HepG2 (cell line): Measurements from ENCODE around the gene TAS1R1.

Source experiments
- EEA1 ChIP-seq: sonication (generic); formaldehyde crosslinking; IDR thresholded peaks from 2 replicates; pipeline ENCODE4 v1.5.1; 2020; ENCODE audit warnings: mild to moderate bottlenecking, missing genetic modification reagents, borderline replicate concordance
- EP300 ChIP-seq, 3 experiments: sonication (generic) in 1 of 3; formaldehyde crosslinking in 1 of 3; IDR thresholded peaks; 2 replicates each; pipeline versions ENCODE4 v1.5.1 to v1.6.1; 2011 to 2020; ENCODE audit warnings: low read depth in 2 of 3, low read length in 2 of 3, borderline replicate concordance in 1 of 3, improper control_type of control experiment in 1 of 3, mild to moderate bottlenecking in 1 of 3, missing genetic modification reagents in 1 of 3, moderate library complexity in 1 of 3
- POLR2AphosphoS5 ChIP-seq: IDR thresholded peaks from 2 replicates; pipeline ENCODE4 v1.6.1; 2012; ENCODE audit warnings: low read depth, low read length
- PRPF4 ChIP-seq: fragments of 200-400 bp; formaldehyde crosslinking; IDR thresholded peaks from 2 replicates; pipeline ENCODE4 v1.6.1; 2016; ENCODE audit warnings: low read length, low read depth; ENCODE audit not compliant: poor library complexity, severe bottlenecking
- RELA ChIP-seq: sonication (generic); formaldehyde crosslinking; IDR thresholded peaks from 2 replicates; pipeline ENCODE4 v1.4.0; 2020; ENCODE audit warnings: missing genetic modification reagents
- ZFY ChIP-seq: sonication (generic); formaldehyde crosslinking; IDR thresholded peaks from 2 replicates; pipeline ENCODE4 v1.4.0; 2020; ENCODE audit warnings: missing genetic modification reagents
- ZNF451 ChIP-seq: sonication (generic); formaldehyde crosslinking; IDR thresholded peaks from 2 replicates; pipeline ENCODE4 v1.5.0; 2020; ENCODE audit warnings: mild to moderate bottlenecking, missing genetic modification reagents
- ZNF629 ChIP-seq: sonication (generic); formaldehyde crosslinking; conservative IDR thresholded peaks from 2 replicates; pipeline ENCODE4 v1.5.0; 2020; ENCODE audit warnings: missing genetic modification reagents
- ZSCAN29 ChIP-seq: sonication (generic); formaldehyde crosslinking; conservative IDR thresholded peaks from 2 replicates; pipeline ENCODE4 v1.4.0; 2020; ENCODE audit warnings: mild to moderate bottlenecking, missing genetic modification reagents
- ZZZ3 ChIP-seq: sonication (generic); formaldehyde crosslinking; IDR thresholded peaks from 2 replicates; pipeline ENCODE4 v1.4.0; 2020; ENCODE audit warnings: missing genetic modification reagents, mild to moderate bottlenecking, borderline replicate concordance
- TF ChIP-seq, protein P1 (sequence below): sonication (generic); formaldehyde crosslinking; IDR thresholded peaks from 2 replicates; pipeline ENCODE4 v1.5.0; 2020; ENCODE audit warnings: mild to moderate bottlenecking, missing genetic modification reagents
- TF ChIP-seq, protein P2 (sequence below): sonication (generic); formaldehyde crosslinking; IDR thresholded peaks from 2 replicates; pipeline ENCODE4 v1.5.0; 2020; ENCODE audit warnings: mild to moderate bottlenecking, missing genetic modification reagents
- TF ChIP-seq, protein P3 (sequence below): IDR thresholded peaks from 2 replicates; pipeline ENCODE4 v1.6.1; 2012; ENCODE audit warnings: inconsistent platforms
- TF ChIP-seq, protein P4 (sequence below): sonication (generic); formaldehyde crosslinking; IDR thresholded peaks from 2 replicates; pipeline ENCODE4 v1.8.1; 2023; ENCODE audit warnings: missing genetic modification reagents, inconsistent platforms, borderline replicate concordance

DNA sequence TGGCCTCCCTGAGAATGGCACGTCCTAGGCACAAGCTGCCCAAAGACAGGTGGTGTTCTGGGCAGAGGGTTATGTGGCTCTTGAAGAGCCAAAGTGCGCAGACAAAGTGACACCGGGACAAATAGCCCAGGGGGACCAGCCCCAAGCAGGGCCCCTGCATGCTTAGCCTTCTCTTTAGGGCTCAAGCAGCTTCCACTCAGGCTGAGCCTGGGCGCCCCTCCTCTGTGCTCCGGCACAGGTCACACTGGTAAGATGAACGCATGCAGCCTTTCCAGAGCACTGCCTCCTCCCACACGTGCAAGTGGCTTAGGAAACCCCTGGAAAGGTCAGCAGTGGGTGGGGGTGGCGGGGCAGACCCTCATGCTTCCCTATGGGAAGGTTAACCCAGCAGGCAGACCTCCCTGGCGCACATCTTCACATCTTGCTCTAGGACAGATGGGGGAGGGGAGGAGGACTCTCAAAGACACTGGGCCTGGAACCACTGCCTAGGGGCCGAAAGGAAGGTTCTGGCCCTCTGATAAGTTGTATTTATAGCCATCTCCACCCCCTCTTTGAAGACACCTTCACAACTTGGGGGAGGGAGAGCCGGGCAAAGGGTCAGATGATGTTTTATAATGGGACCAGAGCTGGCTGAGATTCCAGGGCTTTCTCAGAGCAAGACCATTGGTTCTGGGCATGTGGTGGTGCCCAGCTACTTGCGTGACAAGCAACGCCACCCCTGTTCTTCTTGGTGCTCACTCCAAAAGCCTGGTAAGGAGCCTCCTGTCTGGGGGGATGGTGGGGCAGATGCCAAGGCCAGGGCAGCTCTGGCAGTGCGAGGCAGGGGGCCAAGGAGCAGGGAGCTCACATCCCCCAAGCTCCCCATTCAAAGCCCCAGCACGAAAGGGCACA is 42.0 kb downstream of the TAS1R1 start:
- TF ChIP-seq ZNF451 (CRISPR knock-in tag) (no peak), ZSCAN29 (CRISPR knock-in tag) (no peak), PRPF4 (no peak), RELA (CRISPR knock-in tag) (no peak), ZZZ3 (CRISPR knock-in tag) (no peak), EP300 (IDR thresholded peaks at IDR 0.05; ENCODE audit: low read depth in 2 of 2, low read length in 2 of 2) (no peak), EP300 (CRISPR knock-in tag; IDR thresholded peaks at IDR 0.05; ENCODE audit: borderline replicate concordance) (no peak), EEA1 (CRISPR knock-in tag) (no peak), ZFY (CRISPR knock-in tag) (no peak), ZNF629 (CRISPR knock-in tag) (no peak), POLR2AphosphoS5 (no peak)
- TF ChIP-seq, protein P1, sequence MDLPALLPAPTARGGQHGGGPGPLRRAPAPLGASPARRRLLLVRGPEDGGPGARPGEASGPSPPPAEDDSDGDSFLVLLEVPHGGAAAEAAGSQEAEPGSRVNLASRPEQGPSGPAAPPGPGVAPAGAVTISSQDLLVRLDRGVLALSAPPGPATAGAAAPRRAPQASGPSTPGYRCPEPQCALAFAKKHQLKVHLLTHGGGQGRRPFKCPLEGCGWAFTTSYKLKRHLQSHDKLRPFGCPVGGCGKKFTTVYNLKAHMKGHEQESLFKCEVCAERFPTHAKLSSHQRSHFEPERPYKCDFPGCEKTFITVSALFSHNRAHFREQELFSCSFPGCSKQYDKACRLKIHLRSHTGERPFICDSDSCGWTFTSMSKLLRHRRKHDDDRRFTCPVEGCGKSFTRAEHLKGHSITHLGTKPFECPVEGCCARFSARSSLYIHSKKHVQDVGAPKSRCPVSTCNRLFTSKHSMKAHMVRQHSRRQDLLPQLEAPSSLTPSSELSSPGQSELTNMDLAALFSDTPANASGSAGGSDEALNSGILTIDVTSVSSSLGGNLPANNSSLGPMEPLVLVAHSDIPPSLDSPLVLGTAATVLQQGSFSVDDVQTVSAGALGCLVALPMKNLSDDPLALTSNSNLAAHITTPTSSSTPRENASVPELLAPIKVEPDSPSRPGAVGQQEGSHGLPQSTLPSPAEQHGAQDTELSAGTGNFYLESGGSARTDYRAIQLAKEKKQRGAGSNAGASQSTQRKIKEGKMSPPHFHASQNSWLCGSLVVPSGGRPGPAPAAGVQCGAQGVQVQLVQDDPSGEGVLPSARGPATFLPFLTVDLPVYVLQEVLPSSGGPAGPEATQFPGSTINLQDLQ, result no peak
- TF ChIP-seq, protein P2, sequence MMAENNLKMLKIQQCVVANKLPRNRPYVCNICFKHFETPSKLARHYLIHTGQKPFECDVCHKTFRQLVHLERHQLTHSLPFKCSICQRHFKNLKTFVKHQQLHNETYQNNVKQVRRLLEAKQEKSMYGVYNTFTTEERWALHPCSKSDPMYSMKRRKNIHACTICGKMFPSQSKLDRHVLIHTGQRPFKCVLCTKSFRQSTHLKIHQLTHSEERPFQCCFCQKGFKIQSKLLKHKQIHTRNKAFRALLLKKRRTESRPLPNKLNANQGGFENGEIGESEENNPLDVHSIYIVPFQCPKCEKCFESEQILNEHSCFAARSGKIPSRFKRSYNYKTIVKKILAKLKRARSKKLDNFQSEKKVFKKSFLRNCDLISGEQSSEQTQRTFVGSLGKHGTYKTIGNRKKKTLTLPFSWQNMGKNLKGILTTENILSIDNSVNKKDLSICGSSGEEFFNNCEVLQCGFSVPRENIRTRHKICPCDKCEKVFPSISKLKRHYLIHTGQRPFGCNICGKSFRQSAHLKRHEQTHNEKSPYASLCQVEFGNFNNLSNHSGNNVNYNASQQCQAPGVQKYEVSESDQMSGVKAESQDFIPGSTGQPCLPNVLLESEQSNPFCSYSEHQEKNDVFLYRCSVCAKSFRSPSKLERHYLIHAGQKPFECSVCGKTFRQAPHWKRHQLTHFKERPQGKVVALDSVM (CRISPR knock-in tag), result no peak
- TF ChIP-seq, protein P3, sequence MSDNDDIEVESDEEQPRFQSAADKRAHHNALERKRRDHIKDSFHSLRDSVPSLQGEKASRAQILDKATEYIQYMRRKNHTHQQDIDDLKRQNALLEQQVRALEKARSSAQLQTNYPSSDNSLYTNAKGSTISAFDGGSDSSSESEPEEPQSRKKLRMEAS, result no peak
- TF ChIP-seq, protein P4, sequence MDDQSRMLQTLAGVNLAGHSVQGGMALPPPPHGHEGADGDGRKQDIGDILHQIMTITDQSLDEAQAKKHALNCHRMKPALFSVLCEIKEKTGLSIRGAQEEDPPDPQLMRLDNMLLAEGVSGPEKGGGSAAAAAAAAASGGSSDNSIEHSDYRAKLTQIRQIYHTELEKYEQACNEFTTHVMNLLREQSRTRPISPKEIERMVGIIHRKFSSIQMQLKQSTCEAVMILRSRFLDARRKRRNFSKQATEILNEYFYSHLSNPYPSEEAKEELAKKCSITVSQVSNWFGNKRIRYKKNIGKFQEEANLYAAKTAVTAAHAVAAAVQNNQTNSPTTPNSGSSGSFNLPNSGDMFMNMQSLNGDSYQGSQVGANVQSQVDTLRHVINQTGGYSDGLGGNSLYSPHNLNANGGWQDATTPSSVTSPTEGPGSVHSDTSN (CRISPR knock-in tag), result no peak
